Omental fat pad (tissue), 4 donors: ENCODE results near the gene FDXACB1. TPM values are rescaled to one million over a fixed set of nuclear protein-coding genes. Genes with fewer than 3 reads are reported as not detected.
A peak's percentile ranks its signal among the peaks of the same experiment; 100 is the strongest.

Experiments
- ATAC-seq: fragments of 150-250 bp; one replicate; pipeline ENCODE4 v1.9.1; 2016; ENCODE audit warnings: mild to moderate bottlenecking, moderate library complexity; ENCODE audit not compliant: low FRiP score
- DNase-seq: peaks from one replicate; pipeline ENCODE4 v3.0.0-alpha.2; 2019; ENCODE audit warnings: low spot score
- total RNA-seq, 4 donors: library from RNA; depleted of rRNA; stranded (reverse); fragments of >200 nt; gene quantifications; one replicate each; pipeline ENCODE4 v1.1.0, GENCODE V29; 2016
- TF ChIP-seq, protein P1 (sequence below), 3 donors: fragments of 450-650 bp; IDR thresholded peaks; one replicate each; pipeline ENCODE4 v1.5.1; 2016 to 2017; ENCODE audit warnings: antibody characterized with exemption in 3 of 3, mild to moderate bottlenecking in 3 of 3, moderate library complexity in 2 of 3

The FDXACB1 gene
- total RNA-seq, 4 donors from 2014 or later: 1.1 to 2.7 (median 1.6) TPM

DNA sequence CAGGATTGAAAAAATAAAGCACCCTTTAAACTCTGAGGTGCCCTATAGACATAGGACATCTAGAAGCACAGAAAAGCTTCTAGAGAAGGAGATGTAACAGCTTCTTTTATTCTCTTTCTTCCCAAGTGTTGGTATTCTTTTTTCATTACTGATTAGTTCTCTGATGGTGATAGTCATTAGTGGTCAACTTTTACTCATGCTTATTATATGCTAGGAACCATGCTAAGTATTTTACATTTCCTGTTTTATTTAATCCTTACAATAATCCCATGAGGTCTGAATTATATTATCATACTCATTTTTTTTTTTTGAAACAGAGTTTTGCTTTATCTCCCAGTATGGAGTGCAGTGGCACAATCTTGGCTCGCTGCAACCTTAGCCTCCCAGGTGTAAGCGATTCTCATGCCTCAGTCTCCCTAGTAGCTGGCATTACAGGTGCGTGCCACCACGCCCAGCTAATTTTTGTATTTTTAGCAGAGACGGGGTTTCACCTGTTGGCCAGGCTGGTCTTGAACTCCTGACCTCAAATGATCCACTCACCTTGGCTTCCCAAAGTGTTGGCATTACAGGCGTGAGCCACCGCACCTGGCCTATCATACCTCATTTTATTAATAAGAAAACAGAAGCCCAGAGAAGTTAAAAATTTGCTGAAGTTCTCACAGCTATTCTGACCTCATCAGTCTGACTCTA, 42.7 kb upstream of the FDXACB1 start:
- no peak for ATAC-seq
- DNase-seq: no peak
- TF ChIP-seq, protein P1, sequence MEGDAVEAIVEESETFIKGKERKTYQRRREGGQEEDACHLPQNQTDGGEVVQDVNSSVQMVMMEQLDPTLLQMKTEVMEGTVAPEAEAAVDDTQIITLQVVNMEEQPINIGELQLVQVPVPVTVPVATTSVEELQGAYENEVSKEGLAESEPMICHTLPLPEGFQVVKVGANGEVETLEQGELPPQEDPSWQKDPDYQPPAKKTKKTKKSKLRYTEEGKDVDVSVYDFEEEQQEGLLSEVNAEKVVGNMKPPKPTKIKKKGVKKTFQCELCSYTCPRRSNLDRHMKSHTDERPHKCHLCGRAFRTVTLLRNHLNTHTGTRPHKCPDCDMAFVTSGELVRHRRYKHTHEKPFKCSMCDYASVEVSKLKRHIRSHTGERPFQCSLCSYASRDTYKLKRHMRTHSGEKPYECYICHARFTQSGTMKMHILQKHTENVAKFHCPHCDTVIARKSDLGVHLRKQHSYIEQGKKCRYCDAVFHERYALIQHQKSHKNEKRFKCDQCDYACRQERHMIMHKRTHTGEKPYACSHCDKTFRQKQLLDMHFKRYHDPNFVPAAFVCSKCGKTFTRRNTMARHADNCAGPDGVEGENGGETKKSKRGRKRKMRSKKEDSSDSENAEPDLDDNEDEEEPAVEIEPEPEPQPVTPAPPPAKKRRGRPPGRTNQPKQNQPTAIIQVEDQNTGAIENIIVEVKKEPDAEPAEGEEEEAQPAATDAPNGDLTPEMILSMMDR (IDR thresholded peaks at IDR 0.05): no peak

DNA sequence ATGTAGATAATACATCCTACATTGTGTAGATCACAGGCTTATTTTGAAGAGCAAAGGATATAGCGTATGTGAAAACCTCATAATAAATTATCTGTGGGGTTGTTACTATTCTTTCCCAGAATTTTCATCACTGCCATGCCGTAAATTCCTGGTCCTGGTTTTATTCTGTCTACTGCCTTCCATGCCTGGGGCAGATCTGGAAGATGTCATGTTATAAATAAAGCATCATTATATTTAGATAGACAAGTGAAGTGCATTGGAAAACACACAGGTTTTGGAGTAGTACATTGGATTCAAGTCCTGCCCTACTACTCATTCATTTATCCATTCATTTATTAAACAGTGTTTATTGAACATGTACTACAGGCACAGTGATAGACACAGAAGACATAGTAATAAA, 41.9 kb upstream of the FDXACB1 start:
- TF ChIP-seq, protein P1 (IDR thresholded peaks at IDR 0.05): no peak
- ATAC-seq: no peak
- DNase-seq: no peak

DNA sequence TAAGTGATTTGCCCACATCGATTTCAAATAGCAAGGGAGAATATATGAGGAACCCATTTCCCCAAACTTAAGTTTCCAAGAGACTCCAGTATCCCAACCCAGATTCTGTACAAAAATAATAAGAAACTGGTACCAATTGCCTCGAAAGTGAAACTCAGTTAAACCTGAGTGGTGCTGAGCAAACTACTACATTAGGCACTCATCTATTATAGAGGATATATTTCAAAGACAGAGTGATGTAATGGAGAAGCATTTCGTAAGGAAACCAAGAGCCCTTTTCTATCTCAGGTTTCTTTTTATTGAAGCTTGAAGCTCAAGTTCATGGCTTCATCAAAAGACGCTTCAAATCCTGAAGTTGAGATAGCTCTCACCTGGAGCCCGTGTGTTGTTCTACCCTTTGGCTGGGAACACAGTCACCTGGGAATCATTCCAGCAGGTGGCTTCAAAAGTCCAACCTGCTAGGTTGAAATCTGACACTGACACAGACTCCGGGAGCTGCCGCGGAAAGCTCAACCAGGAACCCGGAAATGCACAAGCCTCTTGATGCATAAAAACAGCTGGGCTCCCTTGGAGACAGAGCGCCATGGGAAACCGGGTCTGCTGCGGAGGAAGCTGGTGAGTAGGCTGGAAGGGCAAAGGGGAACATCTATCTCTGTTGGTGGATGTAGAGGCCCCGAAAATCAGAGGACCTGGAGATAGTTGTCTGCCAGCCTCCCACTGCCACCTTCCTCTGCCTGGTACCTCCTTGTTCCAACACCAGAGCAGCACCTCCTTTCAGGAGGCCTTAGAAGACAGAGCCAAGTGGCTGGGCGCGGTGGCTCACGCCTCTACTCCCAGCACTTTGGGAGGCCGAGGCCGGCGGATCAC, 39.7 kb upstream of the FDXACB1 start, which contains the start of gene C11orf52:
Gene C11orf52 (plus strand): TSS at position 524 of the 867 bp plus-strand sequence. CDS start 60 bp downstream, at position 584.
- TF ChIP-seq, protein P1 (IDR thresholded peaks at IDR 0.05): no peak
- DNase-seq: no peak
- peak; percentile 70 for ATAC-seq

DNA sequence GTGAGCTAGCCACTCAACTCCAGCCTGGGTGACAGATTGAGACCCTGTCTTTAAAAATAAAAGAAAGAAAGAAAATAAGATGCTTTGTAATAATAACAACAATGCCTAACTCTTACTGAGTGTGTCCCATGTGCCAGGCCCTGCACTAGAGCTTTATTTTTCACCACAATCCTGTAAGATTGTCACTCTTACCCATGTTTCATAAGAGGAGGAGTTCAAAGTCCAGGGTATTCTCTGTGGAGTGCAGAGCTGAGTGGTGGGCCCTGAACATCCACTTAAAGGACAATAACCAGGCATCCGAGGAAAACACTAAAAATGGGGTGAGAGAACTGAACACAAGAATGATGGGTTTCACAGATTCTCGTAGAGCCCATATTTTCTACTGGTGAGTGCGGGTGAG, 38.8 kb upstream of the FDXACB1 start:
- ATAC-seq: no peak
- DNase-seq: no peak
- TF ChIP-seq, protein P1 (IDR thresholded peaks at IDR 0.05): no peak

DNA sequence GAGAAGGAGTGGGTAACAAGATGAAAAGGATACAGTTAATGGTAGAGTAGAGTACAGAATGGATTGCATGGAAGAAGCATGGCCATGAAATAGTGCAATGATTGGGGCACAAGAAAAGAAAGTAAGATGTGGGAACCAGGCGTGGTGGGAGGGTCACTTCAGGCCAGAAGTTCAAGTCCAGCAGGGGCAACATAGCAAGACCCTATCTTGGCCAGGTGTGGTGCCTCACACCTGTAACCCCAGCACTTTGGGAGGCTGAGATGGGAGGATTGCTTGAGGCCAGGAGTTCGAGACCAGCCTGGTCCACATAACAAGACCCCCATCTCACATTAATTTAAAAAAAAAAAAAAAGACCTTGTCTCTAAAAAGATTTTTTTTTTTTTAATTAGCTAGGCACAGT, 38.3 kb upstream of the FDXACB1 start:
- ATAC-seq (no peak), DNase-seq (no peak)
- TF ChIP-seq, protein P1 (IDR thresholded peaks at IDR 0.05): no peak

DNA sequence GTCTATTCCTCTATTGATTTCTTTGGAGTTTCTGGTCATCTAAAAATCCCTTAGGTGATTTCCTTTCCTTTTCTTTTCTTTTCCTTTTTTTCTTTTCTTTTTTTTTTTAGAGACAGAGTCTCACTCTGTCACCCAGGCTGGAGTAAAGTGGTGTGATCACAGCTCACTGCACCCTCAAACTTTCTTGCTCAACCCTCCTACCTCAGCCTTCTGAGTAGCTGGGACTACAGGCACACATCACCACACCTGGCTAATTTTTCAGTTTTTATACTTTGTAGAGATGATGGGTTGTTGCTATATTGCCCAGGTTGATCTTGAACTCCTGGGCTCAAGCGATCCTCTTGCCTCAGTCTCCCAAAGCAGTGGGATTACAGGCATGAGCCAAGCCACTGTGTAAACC, 37.8 kb upstream of the FDXACB1 start:
- TF ChIP-seq, protein P1 (IDR thresholded peaks at IDR 0.05): no peak
- DNase-seq (no peak), ATAC-seq (no peak)
